Natural killer cell treated with Interleukin-12 subunit alpha and Interleukin-12 subunit beta and Interleukin-15 and Interleukin-18, amount 100 ng/mL, for 72 hours (primary cell): ENCODE measurements around the gene SAV1. TPM values are rescaled to one million over a fixed set of nuclear protein-coding genes. Genes with fewer than 3 reads are reported as not detected.

ENCODE experiments used
- ATAC-seq, 2 donors: fragments of 150-1000 bp; cut with Tn5 transposase in 1 of 2; sonication (Bioruptor Pico), chemical (Tn5 transposase) in 1 of 2; 2 replicates each; pipeline ENCODE4 v1.10.0; 2021
- DNase-seq: peaks from one replicate; pipeline ENCODE4 v3.0.0; 2022; ENCODE audit warnings: low spot score
- H3K27ac Mint-ChIP-seq, 2 donors: 1 replicate in 1 of 2; 2 replicates in 1 of 2; pipeline ENCODE4 v1.8.0; 2022; ENCODE audit warnings: mixed read lengths in 2 of 2, mild to moderate bottlenecking in 1 of 2, moderate library complexity in 1 of 2
- H3K27me3 Mint-ChIP-seq, 2 donors: 1 replicate in 1 of 2; 2 replicates in 1 of 2; pipeline ENCODE4 v1.8.0; 2022; ENCODE audit warnings: mixed read lengths in 2 of 2
- H3K36me3 Mint-ChIP-seq: one replicate; pipeline ENCODE4 v1.8.0; 2022; ENCODE audit warnings: mixed read lengths
- H3K4me1 Mint-ChIP-seq, 2 donors: 1 replicate in 1 of 2; 2 replicates in 1 of 2; pipeline ENCODE4 v1.8.0; 2022; ENCODE audit warnings: low read depth in 2 of 2, mixed read lengths in 2 of 2, mild to moderate bottlenecking in 1 of 2
- H3K4me3 Mint-ChIP-seq: one replicate; pipeline ENCODE4 v1.8.0; 2022; ENCODE audit warnings: mixed read lengths
- H3K9me3 Mint-ChIP-seq: 2 replicates; pipeline ENCODE4 v1.8.0; 2022; ENCODE audit warnings: mixed read lengths
- total RNA-seq, 2 donors: library from RNA; stranded (reverse); gene quantifications; one replicate each; pipeline ENCODE4 v1.2.3, GENCODE V29; 2022

Gene SAV1
- total RNA-seq, 2 donors from 2014 or later, result 7.5 to 9.4 TPM

DNA sequence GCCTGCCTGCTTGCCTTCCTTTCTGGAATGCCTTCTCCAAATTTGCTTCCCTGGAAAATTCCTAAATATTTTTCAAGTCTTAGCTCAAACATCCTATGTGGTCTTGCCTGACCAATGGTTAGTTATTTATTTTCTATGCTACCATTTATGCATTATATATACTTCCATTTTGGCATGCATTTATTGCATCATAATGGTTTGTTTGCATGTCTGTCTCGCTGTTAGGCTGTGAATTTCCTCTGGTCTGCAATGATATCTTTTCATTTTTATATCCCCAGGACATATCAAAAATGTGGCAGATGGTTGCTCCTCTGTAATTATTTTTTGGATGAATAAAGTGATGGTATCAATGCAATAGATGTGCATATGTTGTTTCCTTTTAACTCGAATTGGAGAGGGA lies 77.6 kb downstream of the SAV1 start:
- H3K9me3 Mint-ChIP-seq, result no peaks in the 10 kb centered on the region
- DNase-seq, result no peak
- no peak overlapping the region for H3K27ac Mint-ChIP-seq

More for the DNA sequence above, 77.6 kb downstream of the SAV1 start:
- no peaks in the 10 kb centered on the region for H3K4me1 Mint-ChIP-seq
- no peaks in the 10 kb centered on the region for H3K36me3 Mint-ChIP-seq
- no peak for ATAC-seq
- peaks cover 9 to 15% of the 10 kb centered on the region in 2 donors for H3K27me3 Mint-ChIP-seq
- no peak overlapping the region for H3K4me3 Mint-ChIP-seq

Other genes starting within 250 kb of the SAV1 start
- 10 to 100 TPM; 48.7 to 59.3 TPM for gene MAP4K5, start 135.7 kb downstream of the SAV1 start, total RNA-seq
- gene ATL1, start 108.2 kb downstream of the SAV1 start, total RNA-seq, result 1 to 10 TPM in 1 of 2 donors, under 1 TPM in 1; 0.62 to 1.8 TPM
- gene NIN, start 162.9 kb upstream of the SAV1 start, total RNA-seq, result 10 to 100 TPM; 52.0 to 74.5 TPM
- gene ABHD12B, start 203.7 kb upstream of the SAV1 start, total RNA-seq, result under 1 TPM in 1 of 2 donors, not detected in 1; 0.73 TPM